A549 (cell line): Measurements from ENCODE around the gene CNTN1. TPM values are rescaled to one million over a fixed set of nuclear protein-coding genes. Genes with fewer than 3 reads are reported as not detected.

Source experiments
- ATAC-seq, 2 experiments: fragments of 200-7000 bp in 1 of 2; fragments of >200 bp in 1 of 2; cut with Nextera tagmentation in 1 of 2; cut with Tn5 transposase in 1 of 2; 3 replicates each; pipeline versions ENCODE4 v1.8.0 to v1.9.1; 2018 to 2020; ENCODE audit warnings: mild to moderate bottlenecking in 1 of 2, moderate library complexity in 1 of 2
- CTCF ChIA-PET: fragments of 300-600 bp; sonication (Branson Sonifier 250); formaldehyde crosslinking; extraction: SDS; loops from one replicate; lab custom pipeline; 2021; ENCODE audit warnings: antibody characterized with exemption, inconsistent platforms; lab: Yijun Ruan, JAX
- POLR2A ChIA-PET: fragments of 350-600 bp; formaldehyde crosslinking; extraction: SDS; loops from one replicate; lab custom pipeline; 2021; ENCODE audit warnings: antibody characterized with exemption, inconsistent platforms; lab: Yijun Ruan, JAX
- DNase-seq, 2 experiments: peaks; one replicate each; pipeline versions ENCODE4 v3.0.0 to v3.0.0-alpha.2; 2011 to 2016; ENCODE audit warnings: low read depth in 1 of 2, low spot score in 1 of 2
- FAIRE-seq: peaks from 2 replicates; lab custom pipeline; 2011; peaks lifted over from hg19 to GRCh38; lab: Jason Lieb, UNC
- H3K27ac ChIP-seq, 2 experiments: fragments of >200 bp; sonication (Bioruptor Twin); formaldehyde crosslinking; 3 replicates each; pipeline ENCODE4 v1.5.1; 2016 to 2017
- H3K4me1 ChIP-seq: fragments of >200 bp; sonication (Bioruptor Twin); formaldehyde crosslinking; 3 replicates; pipeline ENCODE4 v1.6.1; 2016
- H3K4me2 ChIP-seq: fragments of >200 bp; sonication (Bioruptor Twin); formaldehyde crosslinking; 3 replicates; pipeline ENCODE4 v1.6.1; 2016
- H3K4me3 ChIP-seq: fragments of >200 bp; sonication (Bioruptor Twin); formaldehyde crosslinking; 3 replicates; pipeline ENCODE4 v1.5.1; 2016
- H3K9me3 ChIP-seq: fragments of >200 bp; sonication (Bioruptor Twin); formaldehyde crosslinking; 3 replicates; pipeline ENCODE4 v1.6.1; 2016
- BHLHE40 ChIP-seq: IDR thresholded peaks from 2 replicates; pipeline ENCODE4 v1.6.1; 2012; ENCODE audit warnings: low read depth, low read length, inconsistent platforms
- CBX8 ChIP-seq: fragments of 200-600 bp; sonication (generic); IDR thresholded peaks from 2 replicates; pipeline ENCODE4 v1.6.1; 2016
- CEBPB ChIP-seq, 2 experiments: fragments of >200 bp in 1 of 2; sonication (Bioruptor Twin) in 1 of 2; formaldehyde crosslinking in 1 of 2; IDR thresholded peaks; 2 replicates each; pipeline ENCODE4 v1.6.1; 2012 to 2016
- EHF ChIP-seq: fragments of 250-450 bp; sonication (Bioruptor Pico); IDR thresholded peaks from 2 replicates; pipeline ENCODE4 v1.5.0; 2020; ENCODE audit warnings: mild to moderate bottlenecking
- EHMT2 ChIP-seq: fragments of 200-600 bp; sonication (generic); IDR thresholded peaks from 2 replicates; pipeline ENCODE4 v1.6.1; 2016; ENCODE audit warnings: antibody characterized with exemption, low read depth, mild to moderate bottlenecking, moderate library complexity
- FOSB ChIP-seq: fragments of 250-450 bp; sonication (Bioruptor Pico); IDR thresholded peaks from 2 replicates; pipeline ENCODE4 v1.5.0; 2020; ENCODE audit warnings: mild to moderate bottlenecking, moderate library complexity
- GATA3 ChIP-seq: IDR thresholded peaks from 2 replicates; pipeline ENCODE4 v1.6.1; 2012; ENCODE audit warnings: borderline replicate concordance
- HDAC2 ChIP-seq: fragments of 200-600 bp; sonication (generic); IDR thresholded peaks from 2 replicates; pipeline ENCODE4 v1.6.1; 2016
- HEYL ChIP-seq: fragments of 250-450 bp; sonication (Bioruptor Pico); IDR thresholded peaks from 2 replicates; pipeline ENCODE4 v1.8.0; 2021; ENCODE audit warnings: mild to moderate bottlenecking, moderate library complexity
- HOXA7 ChIP-seq: fragments of 250-450 bp; sonication (Bioruptor Pico); IDR thresholded peaks from 2 replicates; pipeline ENCODE4 v1.5.0; 2020; ENCODE audit warnings: mild to moderate bottlenecking, moderate library complexity
- HOXB13 ChIP-seq: fragments of 250-450 bp; sonication (Bioruptor Pico); IDR thresholded peaks from 2 replicates; pipeline ENCODE4 v1.5.0; 2020; ENCODE audit warnings: low read depth, mild to moderate bottlenecking, moderate library complexity
- KDM1A ChIP-seq: fragments of 200-600 bp; sonication (generic); IDR thresholded peaks from 2 replicates; pipeline ENCODE4 v1.6.1; 2016; ENCODE audit warnings: low read depth, mild to moderate bottlenecking
- KDM5A ChIP-seq: fragments of 200-600 bp; sonication (generic); IDR thresholded peaks from 2 replicates; pipeline ENCODE4 v1.6.1; 2016; ENCODE audit warnings: antibody characterized with exemption, mild to moderate bottlenecking
- MAFK ChIP-seq: fragments of 450-650 bp; IDR thresholded peaks from 2 replicates; pipeline ENCODE4 v1.6.1; 2014; ENCODE audit not compliant: partially characterized antibody
- MYC ChIP-seq: IDR thresholded peaks from 2 replicates; pipeline ENCODE4 v1.6.1; 2012; ENCODE audit warnings: mild to moderate bottlenecking, inconsistent platforms, low read length, improper control_type of control experiment, borderline replicate concordance
- NPAS2 ChIP-seq: fragments of 250-450 bp; sonication (Bioruptor Pico); IDR thresholded peaks from 2 replicates; pipeline ENCODE4 v1.8.0; 2022; ENCODE audit warnings: mild to moderate bottlenecking, moderate library complexity, borderline replicate concordance
- PBX3 ChIP-seq: IDR thresholded peaks from 2 replicates; pipeline ENCODE4 v1.6.1; 2012
- PHF8 ChIP-seq: fragments of 200-600 bp; sonication (generic); IDR thresholded peaks from 2 replicates; pipeline ENCODE4 v1.6.1; 2016; ENCODE audit warnings: low read depth, mild to moderate bottlenecking, antibody characterized with exemption, moderate library complexity, borderline replicate concordance
- POLR2AphosphoS2 ChIP-seq: conservative IDR thresholded peaks from 2 replicates; pipeline ENCODE4 v1.6.1; 2012; ENCODE audit warnings: low read length, improper control_type of control experiment, inconsistent platforms
- SMC3 ChIP-seq: fragments of >200 bp; sonication (Bioruptor Twin); formaldehyde crosslinking; IDR thresholded peaks from 3 replicates; pipeline ENCODE4 v1.6.1; 2018; ENCODE audit warnings: inconsistent platforms
- TFCP2L1 ChIP-seq: fragments of 250-450 bp; sonication (Bioruptor Pico); IDR thresholded peaks from 2 replicates; pipeline ENCODE4 v1.5.0; 2021; ENCODE audit warnings: mild to moderate bottlenecking
- TP53 ChIP-seq: fragments of 250-450 bp; sonication (Bioruptor Pico); IDR thresholded peaks from 2 replicates; pipeline ENCODE4 v1.5.0; 2021; ENCODE audit warnings: mild to moderate bottlenecking, moderate library complexity
- ZNF302 ChIP-seq: fragments of 250-450 bp; sonication (Bioruptor Pico); IDR thresholded peaks from 2 replicates; pipeline ENCODE4 v1.9.0; 2021; ENCODE audit warnings: inconsistent platforms, mild to moderate bottlenecking, moderate library complexity
- ZSCAN20 ChIP-seq: fragments of 250-450 bp; sonication (Bioruptor Pico); IDR thresholded peaks from 2 replicates; pipeline ENCODE4 v1.8.0; 2022; ENCODE audit warnings: mild to moderate bottlenecking, moderate library complexity
- WGBS: methylation state at CpG from one replicate; pipeline ENCODE4 v1.1.6; 2017; ENCODE audit errors: missing lambda C conversion rate; 5-methylcytosine and 5-hydroxymethylcytosine counted together
- polyA plus RNA-seq, 4 experiments: library from polyadenylated mRNA; depleted of rRNA in 3 of 4; stranded (reverse); fragments of >200 nt; fragmentation: RNase III in 1 of 4; extraction: RNeasy Plus Mini Kit Qiagen cat#74134 plus additional on column Dnase treatment in 1 of 4; gene quantifications; 2 replicates in 3 of 4; 3 replicates in 1 of 4; pipeline ENCODE4 v1.2.3, GENCODE V29; 2011 to 2017
- TF ChIP-seq, protein P1 (sequence below): IDR thresholded peaks from 2 replicates; pipeline ENCODE4 v1.6.1; 2012; ENCODE audit warnings: low read depth, borderline replicate concordance
- TF ChIP-seq, protein P2 (sequence below): fragments of 250-450 bp; sonication (Bioruptor Pico); IDR thresholded peaks from 2 replicates; pipeline ENCODE4 v1.5.0; 2021; ENCODE audit warnings: mild to moderate bottlenecking, moderate library complexity, borderline replicate concordance

The CNTN1 gene
- polyA plus RNA-seq, 2 of the 4 experiments (the other 2 are of a cell fraction) = 69.7 to 175 TPM

DNA sequence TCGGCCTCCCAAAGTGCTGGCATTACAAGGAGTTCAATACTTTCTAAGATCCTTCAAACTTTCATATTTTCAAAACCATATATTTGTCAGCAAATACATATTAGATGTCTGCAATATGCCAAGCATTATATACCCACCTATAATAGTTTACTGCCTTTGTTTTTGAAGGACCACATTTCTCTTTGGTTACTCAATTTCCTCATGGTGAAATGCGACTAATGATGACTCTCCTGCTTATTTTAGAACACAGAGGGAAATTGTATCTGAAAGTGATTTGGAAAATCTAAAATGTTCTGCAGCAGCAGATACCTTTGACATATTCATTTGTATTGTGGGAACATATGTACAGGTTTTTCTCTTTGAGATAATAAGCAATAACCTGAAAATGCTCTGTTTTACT is 2.7 kb upstream of the CNTN1 start:
- ATAC-seq (no peak), FAIRE-seq (no peak), DNase-seq (no peak)
- no peak overlapping the region for H3K4me3 ChIP-seq
- ChIA-PET POLR2A (no interaction called here), CTCF (interaction anchor here (1.1 kb wide), 1 partner anchor 19 kb away, joined by 3 read pairs; no protein-coding TSS in a partner anchor)
- peaks cover 38% of the 10 kb centered on the region for H3K4me1 ChIP-seq
- 56% methylated on average over 2 of the region's 2 CpGs for WGBS
- peak overlapping the region in 1 of 2 experiments; percentile 29; a peak in 1 of 6 replicates for H3K27ac ChIP-seq
- TF ChIP-seq MAFK = no peak
- no peak for TF ChIP-seq EHMT2
- TF ChIP-seq NPAS2 (CRISPR knock-in tag) = no peak
- no peak for TF ChIP-seq PHF8
- TF ChIP-seq EHF = no peak
- no peak for TF ChIP-seq ZSCAN20 (CRISPR knock-in tag)
- no peak for TF ChIP-seq CBX8
- no peak for TF ChIP-seq KDM1A
- TF ChIP-seq CEBPB (IDR thresholded peaks at IDR 0.05) = no peak
- TF ChIP-seq FOSB (CRISPR knock-in tag) = no peak
- TF ChIP-seq SMC3 = no peak
- TF ChIP-seq HOXB13 = no peak
- TF ChIP-seq HOXA7 (CRISPR knock-in tag) = no peak
- no peak for TF ChIP-seq TFCP2L1 (CRISPR knock-in tag)
- no peak for TF ChIP-seq BHLHE40
- no peak for TF ChIP-seq ZNF302 (CRISPR knock-in tag)
- TF ChIP-seq GATA3 = no peak
- peak overlapping the region; percentile 80; the same call in 2 of the 3 replicates for H3K4me2 ChIP-seq
- H3K9me3 ChIP-seq = 0 out of 3 replicates have a peak, but pooled peaks cover 3% of the 10 kb centered on the region

DNA sequence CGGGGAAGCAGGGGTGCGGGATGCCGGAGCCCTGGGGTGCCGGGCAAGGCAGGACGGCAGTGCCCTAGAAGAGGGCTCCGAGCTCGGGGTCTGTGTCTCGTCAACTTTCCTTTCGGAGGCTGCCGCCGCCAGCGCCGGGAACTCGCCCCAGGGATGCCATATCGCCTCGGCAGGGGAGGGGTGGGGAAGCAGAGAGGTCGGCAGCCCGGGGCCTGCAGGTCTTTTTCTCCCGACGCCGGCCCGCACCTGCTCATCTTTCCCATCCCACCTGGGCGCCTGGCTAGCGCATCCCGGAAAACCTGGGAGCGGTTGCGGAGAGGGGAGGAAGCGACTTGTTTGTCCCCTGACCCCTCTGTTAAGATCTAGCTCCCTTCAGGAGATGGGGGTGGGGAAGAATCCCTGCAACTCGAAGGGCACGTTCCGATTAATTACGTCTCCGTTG is 547 bp downstream of the CNTN1 start:
- H3K4me2 ChIP-seq = peak overlapping the region; percentile 80
- CTCF ChIA-PET = interaction anchor here (1.3 kb wide), 1 partner anchor 24 kb away, joined by 3 read pairs; no protein-coding TSS in a partner anchor
- POLR2A ChIA-PET = interaction anchor here (0.5 kb wide), 1 partner anchor 15 kb away, joined by 4 read pairs; no protein-coding TSS in a partner anchor
- WGBS = under 1% methylated on average over 24 of the region's 33 CpGs
- ATAC-seq (peak; percentile 62 to 65; a peak in 5 of 6 replicates), FAIRE-seq (no peak), DNase-seq (peak in 1 of 2 experiments; percentile 28)
- no peaks in the 10 kb centered on the region for H3K9me3 ChIP-seq
- peak overlapping the region; percentile 75 to 93 for H3K27ac ChIP-seq
- peak overlapping the region; percentile 91 for H3K4me3 ChIP-seq
- TF ChIP-seq NPAS2 (CRISPR knock-in tag) (no peak), FOSB (CRISPR knock-in tag) (no peak), EHMT2 (no peak), TFCP2L1 (CRISPR knock-in tag) (no peak), TP53 (CRISPR knock-in tag) (no peak), POLR2AphosphoS2 (no peak), KDM5A (no peak), MAFK (no peak), PBX3 (no peak), HDAC2 (no peak), MYC (no peak), HEYL (no peak), CEBPB (IDR thresholded peaks at IDR 0.05) (no peak)
- TF ChIP-seq, protein P1, sequence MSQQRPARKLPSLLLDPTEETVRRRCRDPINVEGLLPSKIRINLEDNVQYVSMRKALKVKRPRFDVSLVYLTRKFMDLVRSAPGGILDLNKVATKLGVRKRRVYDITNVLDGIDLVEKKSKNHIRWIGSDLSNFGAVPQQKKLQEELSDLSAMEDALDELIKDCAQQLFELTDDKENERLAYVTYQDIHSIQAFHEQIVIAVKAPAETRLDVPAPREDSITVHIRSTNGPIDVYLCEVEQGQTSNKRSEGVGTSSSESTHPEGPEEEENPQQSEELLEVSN = no peak
- TF ChIP-seq, protein P2, sequence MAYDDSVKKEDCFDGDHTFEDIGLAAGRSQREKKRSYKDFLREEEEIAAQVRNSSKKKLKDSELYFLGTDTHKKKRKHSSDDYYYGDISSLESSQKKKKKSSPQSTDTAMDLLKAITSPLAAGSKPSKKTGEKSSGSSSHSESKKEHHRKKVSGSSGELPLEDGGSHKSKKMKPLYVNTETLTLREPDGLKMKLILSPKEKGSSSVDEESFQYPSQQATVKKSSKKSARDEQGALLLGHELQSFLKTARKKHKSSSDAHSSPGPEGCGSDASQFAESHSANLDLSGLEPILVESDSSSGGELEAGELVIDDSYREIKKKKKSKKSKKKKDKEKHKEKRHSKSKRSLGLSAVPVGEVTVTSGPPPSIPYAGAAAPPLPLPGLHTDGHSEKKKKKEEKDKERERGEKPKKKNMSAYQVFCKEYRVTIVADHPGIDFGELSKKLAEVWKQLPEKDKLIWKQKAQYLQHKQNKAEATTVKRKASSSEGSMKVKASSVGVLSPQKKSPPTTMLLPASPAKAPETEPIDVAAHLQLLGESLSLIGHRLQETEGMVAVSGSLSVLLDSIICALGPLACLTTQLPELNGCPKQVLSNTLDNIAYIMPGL (CRISPR knock-in tag) = no peak
- H3K4me1 ChIP-seq = peaks cover 62% of the 10 kb centered on the region
